Measurements from ENCODE around the gene FAM234A. TPM values are rescaled to one million over a fixed set of nuclear protein-coding genes. Genes with fewer than 3 reads are reported as not detected.

Gene FAM234A
- total RNA-seq, 1 experiment from 2014 or later: 102 TPM

GRCh38 chr16:275041-275641, 40.5 kb downstream of the FAM234A start:
- Histone ChIP-seq H3K36me3 (no peaks in the 10 kb centered on the region), H3K4me3 (no peak overlapping the region), H3K27me3 (replicated peaks) (peaks cover 46% of the 10 kb centered on the region), H3K9me3 (replicated peaks) (no peaks in the 10 kb centered on the region), H3K4me1 (replicated peaks) (no peaks in the 10 kb centered on the region), H3K27ac (no peak overlapping the region)
- no peak for DNase-seq (ENCODE audit: low read depth in 1 of 2, low spot score in 2 of 2)

- no peak within 1 kb of the TSS for H3K27ac ChIP-seq
- no peaks in the 10 kb centered on the region for H3K9me3 ChIP-seq (replicated peaks)
- H3K27me3 ChIP-seq (replicated peaks): peaks cover 50% of the 10 kb centered on the region
- no peak for DNase-seq (ENCODE audit: low read depth in 1 of 2, low spot score in 2 of 2)
- no peak within 1 kb of the TSS for H3K4me3 ChIP-seq
- H3K36me3 ChIP-seq: no peaks in the 10 kb centered on the region
- no peaks in the 10 kb centered on the region; the same call in 1 of the 2 replicates for H3K4me1 ChIP-seq (replicated peaks)
Observed at GRCh38 chr16:275786-276232, 41.2 kb downstream of the FAM234A start, which contains the start of gene RGS11. RGS11 (minus strand) TSS chr16:275944; CDS start chr16:275911, 33 bp downstream.

GRCh38 chr16:276426-277077, 41.9 kb downstream of the FAM234A start:
- no peak overlapping the region for H3K4me3 ChIP-seq
- no peaks in the 10 kb centered on the region for H3K9me3 ChIP-seq (replicated peaks)
- H3K27me3 ChIP-seq (replicated peaks): peaks cover 57% of the 10 kb centered on the region
- no peaks in the 10 kb centered on the region; the same call in 1 of the 2 replicates for H3K4me1 ChIP-seq (replicated peaks)
- H3K27ac ChIP-seq: no peak overlapping the region
- DNase-seq (ENCODE audit: low read depth in 1 of 2, low spot score in 2 of 2): no peak
- no peaks in the 10 kb centered on the region for H3K36me3 ChIP-seq

- Histone ChIP-seq H3K27ac (no peak overlapping the region), H3K4me1 (replicated peaks) (no peaks in the 10 kb centered on the region; the same call in 1 of the 2 replicates), H3K36me3 (no peaks in the 10 kb centered on the region), H3K9me3 (replicated peaks) (no peaks in the 10 kb centered on the region), H3K27me3 (replicated peaks) (peaks cover 59% of the 10 kb centered on the region), H3K4me3 (no peak overlapping the region)
- DNase-seq (ENCODE audit: low read depth in 1 of 2, low spot score in 2 of 2): no peak
Observed at GRCh38 chr16:278863-279366, 44.3 kb downstream of the FAM234A start.

- Histone ChIP-seq H3K27me3 (replicated peaks) (peaks cover 53% of the 10 kb centered on the region), H3K36me3 (no peaks in the 10 kb centered on the region), H3K27ac (no peak overlapping the region), H3K9me3 (replicated peaks) (no peaks in the 10 kb centered on the region), H3K4me3 (no peak overlapping the region), H3K4me1 (replicated peaks) (no peaks in the 10 kb centered on the region; the same call in 1 of the 2 replicates)
- DNase-seq (ENCODE audit: low read depth in 1 of 2, low spot score in 2 of 2): no peak
Observed at GRCh38 chr16:279531-279930, 44.9 kb downstream of the FAM234A start.

- peaks cover 48% of the 10 kb centered on the region for H3K27me3 ChIP-seq (replicated peaks)
- H3K4me3 ChIP-seq: no peak overlapping the region
- no peaks in the 10 kb centered on the region; the same call in 1 of the 2 replicates for H3K4me1 ChIP-seq (replicated peaks)
- no peaks in the 10 kb centered on the region for H3K9me3 ChIP-seq (replicated peaks)
- H3K27ac ChIP-seq: no peak overlapping the region
- H3K36me3 ChIP-seq: no peaks in the 10 kb centered on the region
- DNase-seq (ENCODE audit: low read depth in 1 of 2, low spot score in 2 of 2): no peak
Observed at GRCh38 chr16:280005-280460, 45.4 kb downstream of the FAM234A start.

GRCh38 chr16:280552-280951, 45.9 kb downstream of the FAM234A start, which contains the start of gene ARHGDIG:
ARHGDIG (plus strand) TSS chr16:280591; CDS start chr16:280681, 90 bp downstream.
- no peaks in the 10 kb centered on the region for H3K9me3 ChIP-seq (replicated peaks)
- H3K4me3 ChIP-seq: no peak within 1 kb of the TSS
- no peaks in the 10 kb centered on the region for H3K36me3 ChIP-seq
- peaks cover 44% of the 10 kb centered on the region for H3K27me3 ChIP-seq (replicated peaks)
- no peak within 1 kb of the TSS for H3K27ac ChIP-seq
- DNase-seq (ENCODE audit: low read depth in 1 of 2, low spot score in 2 of 2): no peak
- no peaks in the 10 kb centered on the region; the same call in 1 of the 2 replicates for H3K4me1 ChIP-seq (replicated peaks)

GRCh38 chr16:280991-281659, 46.5 kb downstream of the FAM234A start:
- no peak for DNase-seq (ENCODE audit: low read depth in 1 of 2, low spot score in 2 of 2)
- H3K27ac ChIP-seq: no peak overlapping the region
- H3K4me1 ChIP-seq (replicated peaks): no peaks in the 10 kb centered on the region; the same call in 1 of the 2 replicates
- H3K27me3 ChIP-seq (replicated peaks): peaks cover 44% of the 10 kb centered on the region
- H3K4me3 ChIP-seq: no peak overlapping the region
- no peaks in the 10 kb centered on the region for H3K9me3 ChIP-seq (replicated peaks)
- H3K36me3 ChIP-seq: no peaks in the 10 kb centered on the region

- Histone ChIP-seq H3K4me3 (no peak overlapping the region), H3K27ac (no peak overlapping the region)
- DNase-seq (ENCODE audit: low read depth in 1 of 2, low spot score in 2 of 2): no peak
Observed at GRCh38 chr16:281660-282255, 47.1 kb downstream of the FAM234A start.

GRCh38 chr16:282491-282890, 47.9 kb downstream of the FAM234A start:
- DNase-seq (ENCODE audit: low read depth in 1 of 2, low spot score in 2 of 2): no peak
- Histone ChIP-seq H3K9me3 (replicated peaks) (peaks cover 7% of the 10 kb centered on the region; the same call in 1 of the 2 replicates), H3K27me3 (replicated peaks) (peaks cover 31% of the 10 kb centered on the region), H3K4me1 (replicated peaks) (no peaks in the 10 kb centered on the region; the same call in 1 of the 2 replicates), H3K36me3 (peaks cover 12% of the 10 kb centered on the region), H3K4me3 (no peak overlapping the region), H3K27ac (no peak overlapping the region)

More at GRCh38 chr16:281660-282255, 47.1 kb downstream of the FAM234A start:
- Histone ChIP-seq H3K36me3 (peaks cover 5% of the 10 kb centered on the region), H3K9me3 (replicated peaks) (peaks cover 4% of the 10 kb centered on the region; the same call in 1 of the 2 replicates), H3K4me1 (replicated peaks) (no peaks in the 10 kb centered on the region; the same call in 1 of the 2 replicates), H3K27me3 (replicated peaks) (peaks cover 37% of the 10 kb centered on the region)

GRCh38 chr16:283033-283805, 48.6 kb downstream of the FAM234A start, which contains the start of gene PDIA2:
PDIA2 (plus strand) TSS chr16:283164; CDS start chr16:283170, 6 bp downstream.
- no peak for DNase-seq (ENCODE audit: low read depth in 1 of 2, low spot score in 2 of 2)
- Histone ChIP-seq H3K27ac (no peak within 1 kb of the TSS), H3K9me3 (replicated peaks) (peaks cover 7% of the 10 kb centered on the region; the same call in 1 of the 2 replicates), H3K4me3 (no peak within 1 kb of the TSS), H3K4me1 (replicated peaks) (no peaks in the 10 kb centered on the region; the same call in 1 of the 2 replicates), H3K36me3 (peaks cover 20% of the 10 kb centered on the region), H3K27me3 (replicated peaks) (peaks cover 31% of the 10 kb centered on the region)

GRCh38 chr16:284204-285120, 49.8 kb downstream of the FAM234A start:
- Histone ChIP-seq H3K27me3 (replicated peaks) (peaks cover 20% of the 10 kb centered on the region), H3K9me3 (replicated peaks) (peaks cover 7% of the 10 kb centered on the region; the same call in 1 of the 2 replicates), H3K4me3 (no peak overlapping the region), H3K27ac (no peak overlapping the region), H3K36me3 (peaks cover 27% of the 10 kb centered on the region), H3K4me1 (replicated peaks) (no peaks in the 10 kb centered on the region; the same call in 1 of the 2 replicates)
- DNase-seq (ENCODE audit: low read depth in 1 of 2, low spot score in 2 of 2): no peak

All from SJSA1 (cell line).